Keratinocyte (primary cell): ENCODE measurements around the gene GPR37L1. TPM values are rescaled to one million over a fixed set of nuclear protein-coding genes. Genes with fewer than 3 reads are reported as not detected.

ENCODE experiments used
- DNase-seq: peaks from one replicate; pipeline ENCODE4 v3.0.0-alpha.2; 2011; ENCODE audit warnings: low read depth, missing footprints, low spot score
- FAIRE-seq: peaks from 2 replicates; lab custom pipeline; 2011; peaks lifted over from hg19 to GRCh38; lab: Jason Lieb, UNC
- H2AFZ ChIP-seq: 2 replicates; pipeline ENCODE4 v1.6.0; 2012; ENCODE audit warnings: low read length, control low read depth, inconsistent platforms; ENCODE audit not compliant: control insufficient read depth
- H3K27ac ChIP-seq: 2 replicates; pipeline ENCODE4 v1.5.1; 2011; ENCODE audit warnings: low read length; ENCODE audit not compliant: control insufficient read depth, insufficient read depth
- H3K27me3 ChIP-seq: 3 replicates; pipeline ENCODE4 v1.6.0; 2011; ENCODE audit warnings: low read length; ENCODE audit not compliant: control insufficient read depth, insufficient read depth; ENCODE audit errors: extremely low read depth
- H3K36me3 ChIP-seq, 2 experiments: 2 replicates in 1 of 2; 3 replicates in 1 of 2; pipeline ENCODE4 v1.5.1; 2011; ENCODE audit warnings: low read length in 2 of 2, mild to moderate bottlenecking in 1 of 2; ENCODE audit not compliant: control insufficient read depth in 2 of 2, insufficient read depth in 2 of 2; ENCODE audit errors: extremely low read depth in 1 of 2
- H3K4me1 ChIP-seq: 3 replicates; pipeline ENCODE4 v1.5.1; 2011; ENCODE audit warnings: low read length; ENCODE audit not compliant: control insufficient read depth, insufficient read depth; ENCODE audit errors: extremely low read depth
- H3K4me2 ChIP-seq: 3 replicates; pipeline ENCODE4 v1.6.0; 2011; ENCODE audit warnings: low read depth, low read length; ENCODE audit not compliant: control insufficient read depth, insufficient read depth; ENCODE audit errors: extremely low read depth
- H3K4me3 ChIP-seq, 3 experiments: fragments of 200-600 bp in 1 of 3; sonication (generic) in 1 of 3; 2 replicates in 2 of 3; 3 replicates in 1 of 3; pipeline ENCODE4 v1.5.1; 2011 to 2016; ENCODE audit warnings: low read length in 3 of 3, mild to moderate bottlenecking in 3 of 3, control low read depth in 2 of 3, inconsistent platforms in 1 of 3, low read depth in 1 of 3, mixed read lengths in 1 of 3, mixed run types in 1 of 3, moderate library complexity in 1 of 3; ENCODE audit not compliant: control insufficient read depth in 2 of 3, insufficient read depth in 2 of 3; ENCODE audit errors: extremely low read depth in 1 of 3
- H3K79me2 ChIP-seq: 2 replicates; pipeline ENCODE4 v1.6.0; 2012; ENCODE audit warnings: low read length; ENCODE audit not compliant: control insufficient read depth, insufficient read depth
- H3K9ac ChIP-seq: 3 replicates; pipeline ENCODE4 v1.6.0; 2011; ENCODE audit warnings: low read length; ENCODE audit not compliant: control insufficient read depth, insufficient read depth; ENCODE audit errors: extremely low read depth
- H3K9me1 ChIP-seq: 3 replicates; pipeline ENCODE4 v1.6.0; 2011; ENCODE audit warnings: low read length; ENCODE audit not compliant: control insufficient read depth, insufficient read depth; ENCODE audit errors: extremely low read depth
- H3K9me3 ChIP-seq: 2 replicates; pipeline ENCODE4 v1.5.1; 2012; ENCODE audit warnings: low read depth, low read length; ENCODE audit not compliant: control insufficient read depth
- H4K20me1 ChIP-seq: 3 replicates; pipeline ENCODE4 v1.6.0; 2011; ENCODE audit warnings: low read length; ENCODE audit not compliant: control insufficient read depth, insufficient read depth; ENCODE audit errors: extremely low read depth
- EZH2 ChIP-seq: IDR thresholded peaks from one replicate; pipeline ENCODE4 v1.6.1; 2012; ENCODE audit warnings: inconsistent platforms, mild to moderate bottlenecking, low read length, moderate library complexity
- dilution Hi-C: fragments of 300-500 bp; cut with MboI; formaldehyde crosslinking; loops from one replicate; pipeline ENCODE4 v1.7.0; 2020; ENCODE audit warnings: low sequenced_read_pairs; ENCODE audit not compliant: extremely low pct_ligation_motif_present
- polyA plus RNA-seq, 5 experiments: library from polyadenylated mRNA; depleted of rRNA in 3 of 5; stranded (reverse) in 3 of 5; stranded (forward) in 1 of 5; unstranded in 1 of 5; fragments of >200 nt; gene quantifications; 1 replicate in 1 of 5; 2 replicates in 3 of 5; 3 replicates in 1 of 5; pipeline versions ENCODE4 v1.2.1 to v1.2.3, GENCODE V29; 2011 to 2012; ENCODE audit warnings: missing spikeins in 2 of 5, low read depth in 1 of 5, low replicate concordance in 1 of 5
- TF ChIP-seq, protein P1 (sequence below), 3 experiments: IDR thresholded peaks in 1 of 3; conservative IDR thresholded peaks in 1 of 3; optimal IDR thresholded peaks in 1 of 3; 2 replicates in 2 of 3; 3 replicates in 1 of 3; pipeline versions ENCODE3 to v1.5.1; 2011; ENCODE audit warnings: low read length in 3 of 3, mild to moderate bottlenecking in 3 of 3, moderate library complexity in 2 of 3, control low read depth in 1 of 3, inconsistent platforms in 1 of 3; ENCODE audit not compliant: insufficient read depth in 2 of 3; ENCODE audit errors: extremely low read depth in 1 of 3

The GPR37L1 gene
- polyA plus RNA-seq, 1 donor (not counting 4 experiments of a cell fraction or from before 2014, with no cell fraction given): not detected

DNA sequence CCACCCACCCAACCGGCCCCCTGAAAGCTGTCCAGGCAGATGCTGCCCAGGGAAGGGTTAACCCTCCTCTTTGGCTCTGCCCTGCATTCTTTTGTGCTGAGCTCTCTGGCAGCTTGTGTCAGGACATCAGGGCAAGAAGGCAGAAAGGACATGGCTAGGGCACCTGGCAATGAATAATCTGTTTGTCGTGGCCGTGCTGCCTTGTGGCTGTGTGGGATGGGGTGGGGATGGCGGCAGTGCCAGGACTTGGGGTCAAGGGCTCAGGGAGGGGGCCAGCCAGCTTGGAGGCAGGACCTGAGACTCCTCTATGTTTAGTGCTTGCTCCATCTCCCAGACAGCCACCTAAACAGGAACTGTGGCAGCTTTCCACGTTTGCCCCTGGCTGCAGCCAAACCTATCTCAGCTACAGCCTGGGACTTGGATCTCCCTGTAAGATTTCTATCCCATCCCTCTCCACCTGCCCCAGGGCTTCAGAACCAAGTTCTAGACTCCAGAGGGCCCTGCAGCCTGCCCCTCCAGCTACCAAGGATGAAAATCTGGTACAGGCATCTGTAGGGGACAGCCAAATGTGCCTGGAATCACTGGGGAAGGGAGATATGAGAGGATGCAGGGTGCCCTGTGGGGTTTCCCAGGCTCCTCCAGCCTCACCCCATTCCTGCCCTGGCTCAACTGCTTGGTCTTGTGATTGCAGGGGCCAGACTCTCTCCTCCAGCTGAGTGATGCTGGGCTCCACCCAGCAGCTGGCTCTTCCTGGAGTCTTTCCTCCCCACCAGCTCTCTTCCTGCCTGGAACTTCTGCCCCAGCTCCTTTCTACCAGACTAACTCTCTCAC, 9.6 kb upstream of the GPR37L1 start:
- Histone ChIP-seq H3K9me1 (no peaks in the 10 kb centered on the region), H3K9ac (no peak overlapping the region), H4K20me1 (no peaks in the 10 kb centered on the region), H3K4me3 (no peak overlapping the region), H3K4me1 (peaks cover 4% of the 10 kb centered on the region), H3K36me3 (no peaks in the 10 kb centered on the region), H3K4me2 (no peak overlapping the region), H3K9me3 (no peaks in the 10 kb centered on the region), H3K27ac (no peak overlapping the region), H3K79me2 (no peaks in the 10 kb centered on the region), H2AFZ (no peak overlapping the region), H3K27me3 (no peaks in the 10 kb centered on the region)
- no peak for TF ChIP-seq EZH2
- TF ChIP-seq, protein P1, sequence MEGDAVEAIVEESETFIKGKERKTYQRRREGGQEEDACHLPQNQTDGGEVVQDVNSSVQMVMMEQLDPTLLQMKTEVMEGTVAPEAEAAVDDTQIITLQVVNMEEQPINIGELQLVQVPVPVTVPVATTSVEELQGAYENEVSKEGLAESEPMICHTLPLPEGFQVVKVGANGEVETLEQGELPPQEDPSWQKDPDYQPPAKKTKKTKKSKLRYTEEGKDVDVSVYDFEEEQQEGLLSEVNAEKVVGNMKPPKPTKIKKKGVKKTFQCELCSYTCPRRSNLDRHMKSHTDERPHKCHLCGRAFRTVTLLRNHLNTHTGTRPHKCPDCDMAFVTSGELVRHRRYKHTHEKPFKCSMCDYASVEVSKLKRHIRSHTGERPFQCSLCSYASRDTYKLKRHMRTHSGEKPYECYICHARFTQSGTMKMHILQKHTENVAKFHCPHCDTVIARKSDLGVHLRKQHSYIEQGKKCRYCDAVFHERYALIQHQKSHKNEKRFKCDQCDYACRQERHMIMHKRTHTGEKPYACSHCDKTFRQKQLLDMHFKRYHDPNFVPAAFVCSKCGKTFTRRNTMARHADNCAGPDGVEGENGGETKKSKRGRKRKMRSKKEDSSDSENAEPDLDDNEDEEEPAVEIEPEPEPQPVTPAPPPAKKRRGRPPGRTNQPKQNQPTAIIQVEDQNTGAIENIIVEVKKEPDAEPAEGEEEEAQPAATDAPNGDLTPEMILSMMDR (optimal IDR thresholded peaks at IDR 0.05 in 1 of 3, IDR thresholded peaks at IDR 0.05 in 1 of 3, conservative IDR thresholded peaks at IDR 0.05 in 1 of 3; ENCODE audit: extremely low read depth in 1 of 3, insufficient read depth in 2 of 3, low read length in 3 of 3): no peak
- FAIRE-seq (no peak), DNase-seq (no peak)
- dilution Hi-C loops: no loop called here

DNA sequence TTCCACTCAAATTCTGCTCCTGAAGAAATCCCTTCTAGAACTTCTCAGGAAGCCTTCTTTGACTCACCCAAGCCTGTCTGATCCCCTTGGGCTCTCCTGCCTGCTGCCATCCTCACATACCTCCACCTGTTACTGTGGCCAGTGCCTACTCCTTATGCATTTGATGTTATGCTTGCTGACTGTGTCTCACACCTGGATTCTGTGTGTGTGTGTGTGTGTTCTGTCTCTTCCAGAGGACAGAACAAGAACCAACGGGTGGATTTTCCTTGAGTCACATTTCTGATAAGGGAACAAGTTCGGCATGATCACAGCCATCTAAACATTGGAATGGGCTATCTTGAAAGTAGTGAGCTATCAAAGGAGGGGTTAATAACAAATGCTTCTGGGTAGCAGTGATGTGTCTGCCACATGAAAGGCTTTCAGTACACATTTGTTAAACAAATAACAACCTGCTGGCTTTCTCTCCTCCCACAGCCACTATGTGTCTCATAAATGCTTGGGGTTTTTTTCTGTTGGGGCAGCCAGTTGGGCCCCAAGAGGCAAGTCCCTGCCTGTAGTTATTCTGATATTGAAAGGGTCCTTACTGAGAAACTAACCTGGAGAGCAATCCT, 8.9 kb upstream of the GPR37L1 start:
- Histone ChIP-seq H3K27ac (no peak overlapping the region), H3K36me3 (no peaks in the 10 kb centered on the region), H3K79me2 (no peaks in the 10 kb centered on the region), H3K4me2 (no peak overlapping the region), H3K9me1 (no peaks in the 10 kb centered on the region), H4K20me1 (no peaks in the 10 kb centered on the region), H2AFZ (no peak overlapping the region), H3K9me3 (no peaks in the 10 kb centered on the region), H3K4me3 (no peak overlapping the region), H3K27me3 (no peaks in the 10 kb centered on the region), H3K4me1 (peaks cover 4% of the 10 kb centered on the region), H3K9ac (no peak overlapping the region)
- no peak for FAIRE-seq
- DNase-seq: no peak
- dilution Hi-C loops: no loop called here
- TF ChIP-seq EZH2: no peak
- TF ChIP-seq, protein P1 (optimal IDR thresholded peaks at IDR 0.05 in 1 of 3, IDR thresholded peaks at IDR 0.05 in 1 of 3, conservative IDR thresholded peaks at IDR 0.05 in 1 of 3; ENCODE audit: extremely low read depth in 1 of 3, insufficient read depth in 2 of 3, low read length in 3 of 3): no peak
